ENCODE measurements around the gene NEUROD2. TPM values are rescaled to one million over a fixed set of nuclear protein-coding genes. Genes with fewer than 3 reads are reported as not detected.
A peak's percentile ranks its signal among the peaks of the same experiment; 100 is the strongest.

Gene NEUROD2
- total and polyA plus RNA-seq, 2 of the 13 experiments (the other 11 are each of a cell fraction or from before 2014, with no cell fraction given), result not detected

DNA sequence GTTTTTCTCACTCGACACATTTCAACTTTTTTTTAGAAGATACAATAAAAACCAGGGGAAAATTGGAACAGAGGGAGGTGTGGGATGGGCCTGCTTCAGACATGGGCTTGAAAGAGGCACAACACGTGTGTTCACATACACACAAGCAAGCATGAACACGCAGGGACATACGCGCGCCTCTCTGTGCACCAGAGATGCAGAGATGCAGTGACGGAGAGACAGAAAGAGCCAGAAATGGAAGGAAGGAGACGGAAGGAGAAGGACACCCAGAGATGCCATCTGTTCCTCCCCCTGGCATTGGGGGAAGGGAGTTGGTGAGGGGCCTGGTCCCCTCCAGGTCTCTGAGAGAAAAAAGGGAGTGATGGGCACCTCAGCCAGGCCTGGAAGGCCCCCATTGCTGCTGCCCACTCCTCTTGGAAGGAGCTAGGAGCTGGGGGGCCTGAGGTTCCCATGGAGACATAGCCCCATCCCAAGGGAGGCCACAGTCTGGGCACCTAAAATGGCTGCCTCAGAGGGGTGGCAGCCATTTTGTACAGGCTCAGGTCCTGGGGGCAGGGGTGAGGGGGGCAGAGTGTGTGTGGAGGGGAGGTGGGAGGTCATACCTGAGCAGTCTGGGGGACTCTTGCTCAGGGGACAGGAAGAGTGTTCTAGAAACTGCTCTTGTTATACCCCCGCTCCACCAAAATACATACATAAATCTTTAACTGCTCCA is 3.8 kb upstream of the NEUROD2 start:
- no peak overlapping the region for H3K27ac ChIP-seq (ENCODE audit: extremely low read length, insufficient read depth, low read length)

DNA sequence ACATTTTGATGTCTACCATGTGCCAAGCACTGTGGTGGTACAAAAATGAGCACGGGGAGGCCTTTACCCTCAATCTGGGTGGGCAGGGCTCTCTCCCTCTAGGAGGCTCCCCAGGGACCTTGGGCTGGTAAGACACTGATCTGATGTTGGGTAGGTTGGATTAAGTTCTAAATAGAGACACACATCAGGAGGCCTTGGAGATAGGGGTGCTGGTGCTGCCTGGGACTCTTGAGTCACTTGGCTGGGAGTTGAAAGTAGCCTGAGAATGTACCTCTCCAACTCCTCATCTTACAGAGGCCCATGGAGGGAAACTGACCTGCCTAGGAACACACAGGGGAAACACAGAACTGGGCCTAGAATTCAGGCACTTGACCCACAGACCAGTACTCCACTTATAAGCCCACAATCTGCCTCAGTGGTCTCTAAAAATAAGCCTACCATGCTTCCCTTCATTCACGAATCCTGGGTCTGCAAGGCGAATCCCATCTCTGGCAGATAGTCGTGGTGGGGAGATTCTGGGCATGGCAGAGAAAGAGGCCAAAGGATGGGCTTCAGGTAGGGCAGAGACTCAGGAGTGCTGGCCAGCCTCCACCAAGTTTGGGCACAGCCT is 1.8 kb upstream of the NEUROD2 start:
- BruUV-seq (replicated peaks), result no TSS peak
- Histone ChIP-seq H3K27me3 (ENCODE audit: control insufficient read depth in 1 of 2, insufficient read depth in 2 of 2, low read length in 2 of 2) (peaks cover 14 to 78% of the 10 kb centered on the region in 2 experiments), H3K9me3 (ENCODE audit: low read length) (no peaks in the 10 kb centered on the region), H4K20me1 (ENCODE audit: insufficient read depth, low read length) (no peaks in the 10 kb centered on the region), H3K4me2 (ENCODE audit: low read depth, low read length) (no peak overlapping the region), H3K4me3 (replicated peaks in 1 of 3; ENCODE audit: insufficient read depth in 1 of 3, low read depth in 2 of 3, low read length in 3 of 3) (no peak overlapping the region), H3K79me2 (ENCODE audit: insufficient read depth, low read length) (no peaks in the 10 kb centered on the region), H3K9ac (ENCODE audit: insufficient read depth, low read depth, low read length) (no peak overlapping the region), H2AFZ (ENCODE audit: low read length) (no peak overlapping the region), H3K27ac (ENCODE audit: extremely low read length, insufficient read depth, low read length) (no peak overlapping the region), H3K4me1 (ENCODE audit: insufficient read depth, low read length) (no peaks in the 10 kb centered on the region), H3K36me3 (replicated peaks in 1 of 2; ENCODE audit: control insufficient read depth in 1 of 2, insufficient read depth in 2 of 2, low read length in 2 of 2) (no peaks in the 10 kb centered on the region)
- in situ Hi-C loops (cut with HindIII; ENCODE audit: extremely low pct_ligation_motif_present, low pct_unique_long_range_greater_than_20kb) (no loop called here), intact Hi-C loops (cut with micrococcal nuclease; ENCODE audit: unreplicated experiment) (no loop called here)
- ATAC-seq (no peak), DNase-seq (ENCODE audit: low spot score) (no peak), FAIRE-seq (no peak)
- no peak for TF ChIP-seq ZZZ3 (CRISPR knock-in tag; IDR thresholded peaks at IDR 0.05; ENCODE audit: borderline replicate concordance)
- TF ChIP-seq, protein P1, sequence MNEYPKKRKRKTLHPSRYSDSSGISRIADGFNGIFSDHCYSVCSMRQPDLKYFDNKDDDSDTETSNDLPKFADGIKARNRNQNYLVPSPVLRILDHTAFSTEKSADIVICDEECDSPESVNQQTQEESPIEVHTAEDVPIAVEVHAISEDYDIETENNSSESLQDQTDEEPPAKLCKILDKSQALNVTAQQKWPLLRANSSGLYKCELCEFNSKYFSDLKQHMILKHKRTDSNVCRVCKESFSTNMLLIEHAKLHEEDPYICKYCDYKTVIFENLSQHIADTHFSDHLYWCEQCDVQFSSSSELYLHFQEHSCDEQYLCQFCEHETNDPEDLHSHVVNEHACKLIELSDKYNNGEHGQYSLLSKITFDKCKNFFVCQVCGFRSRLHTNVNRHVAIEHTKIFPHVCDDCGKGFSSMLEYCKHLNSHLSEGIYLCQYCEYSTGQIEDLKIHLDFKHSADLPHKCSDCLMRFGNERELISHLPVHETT (CRISPR knock-in tag; conservative IDR thresholded peaks at IDR 0.05), result no peak
- TF ChIP-seq ZNF564 (CRISPR knock-in tag; IDR thresholded peaks at IDR 0.05), result no peak
- TF ChIP-seq, protein P2, sequence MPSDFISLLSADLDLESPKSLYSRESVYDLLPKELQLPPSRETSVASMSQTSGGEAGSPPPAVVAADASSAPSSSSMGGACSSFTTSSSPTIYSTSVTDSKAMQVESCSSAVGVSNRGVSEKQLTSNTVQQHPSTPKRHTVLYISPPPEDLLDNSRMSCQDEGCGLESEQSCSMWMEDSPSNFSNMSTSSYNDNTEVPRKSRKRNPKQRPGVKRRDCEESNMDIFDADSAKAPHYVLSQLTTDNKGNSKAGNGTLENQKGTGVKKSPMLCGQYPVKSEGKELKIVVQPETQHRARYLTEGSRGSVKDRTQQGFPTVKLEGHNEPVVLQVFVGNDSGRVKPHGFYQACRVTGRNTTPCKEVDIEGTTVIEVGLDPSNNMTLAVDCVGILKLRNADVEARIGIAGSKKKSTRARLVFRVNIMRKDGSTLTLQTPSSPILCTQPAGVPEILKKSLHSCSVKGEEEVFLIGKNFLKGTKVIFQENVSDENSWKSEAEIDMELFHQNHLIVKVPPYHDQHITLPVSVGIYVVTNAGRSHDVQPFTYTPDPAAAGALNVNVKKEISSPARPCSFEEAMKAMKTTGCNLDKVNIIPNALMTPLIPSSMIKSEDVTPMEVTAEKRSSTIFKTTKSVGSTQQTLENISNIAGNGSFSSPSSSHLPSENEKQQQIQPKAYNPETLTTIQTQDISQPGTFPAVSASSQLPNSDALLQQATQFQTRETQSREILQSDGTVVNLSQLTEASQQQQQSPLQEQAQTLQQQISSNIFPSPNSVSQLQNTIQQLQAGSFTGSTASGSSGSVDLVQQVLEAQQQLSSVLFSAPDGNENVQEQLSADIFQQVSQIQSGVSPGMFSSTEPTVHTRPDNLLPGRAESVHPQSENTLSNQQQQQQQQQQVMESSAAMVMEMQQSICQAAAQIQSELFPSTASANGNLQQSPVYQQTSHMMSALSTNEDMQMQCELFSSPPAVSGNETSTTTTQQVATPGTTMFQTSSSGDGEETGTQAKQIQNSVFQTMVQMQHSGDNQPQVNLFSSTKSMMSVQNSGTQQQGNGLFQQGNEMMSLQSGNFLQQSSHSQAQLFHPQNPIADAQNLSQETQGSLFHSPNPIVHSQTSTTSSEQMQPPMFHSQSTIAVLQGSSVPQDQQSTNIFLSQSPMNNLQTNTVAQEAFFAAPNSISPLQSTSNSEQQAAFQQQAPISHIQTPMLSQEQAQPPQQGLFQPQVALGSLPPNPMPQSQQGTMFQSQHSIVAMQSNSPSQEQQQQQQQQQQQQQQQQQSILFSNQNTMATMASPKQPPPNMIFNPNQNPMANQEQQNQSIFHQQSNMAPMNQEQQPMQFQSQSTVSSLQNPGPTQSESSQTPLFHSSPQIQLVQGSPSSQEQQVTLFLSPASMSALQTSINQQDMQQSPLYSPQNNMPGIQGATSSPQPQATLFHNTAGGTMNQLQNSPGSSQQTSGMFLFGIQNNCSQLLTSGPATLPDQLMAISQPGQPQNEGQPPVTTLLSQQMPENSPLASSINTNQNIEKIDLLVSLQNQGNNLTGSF (CRISPR knock-in tag; IDR thresholded peaks at IDR 0.05), result no peak
- TF ChIP-seq ZC3H4 (CRISPR knock-in tag; IDR thresholded peaks at IDR 0.05; ENCODE audit: borderline replicate concordance), result no peak
- TF ChIP-seq ERF (CRISPR knock-in tag; IDR thresholded peaks at IDR 0.05), result no peak
- TF ChIP-seq KAT7 (CRISPR knock-in tag; IDR thresholded peaks at IDR 0.05; ENCODE audit: borderline replicate concordance), result no peak
- no peak for TF ChIP-seq KMT2B (CRISPR knock-in tag; IDR thresholded peaks at IDR 0.05)
- CTCF ChIA-PET (ENCODE audit: low intra/inter-chr PET ratio, low total read pairs), result no interaction called here
- POLR2A ChIA-PET, result no interaction called here
- WGBS (ENCODE audit: low lambda C conversion rate), result 14% methylated on average over 4 of the region's 4 CpGs

More for the DNA sequence above, 3.8 kb upstream of the NEUROD2 start:
- Histone ChIP-seq H3K27me3 (ENCODE audit: control insufficient read depth in 1 of 2, insufficient read depth in 2 of 2, low read length in 2 of 2) (peaks cover 8 to 71% of the 10 kb centered on the region in 2 experiments), H3K9ac (ENCODE audit: insufficient read depth, low read depth, low read length) (no peak overlapping the region), H3K4me2 (ENCODE audit: low read depth, low read length) (no peak overlapping the region), H3K36me3 (replicated peaks in 1 of 2; ENCODE audit: control insufficient read depth in 1 of 2, insufficient read depth in 2 of 2, low read length in 2 of 2) (no peaks in the 10 kb centered on the region), H3K4me3 (replicated peaks in 1 of 3; ENCODE audit: insufficient read depth in 1 of 3, low read depth in 2 of 3, low read length in 3 of 3) (no peak overlapping the region), H2AFZ (ENCODE audit: low read length) (no peak overlapping the region), H3K4me1 (ENCODE audit: insufficient read depth, low read length) (no peaks in the 10 kb centered on the region), H3K79me2 (ENCODE audit: insufficient read depth, low read length) (no peaks in the 10 kb centered on the region), H4K20me1 (ENCODE audit: insufficient read depth, low read length) (no peaks in the 10 kb centered on the region), H3K9me3 (ENCODE audit: low read length) (no peaks in the 10 kb centered on the region)
- FAIRE-seq (no peak), ATAC-seq (no peak), DNase-seq (ENCODE audit: low spot score) (no peak)
- BruUV-seq (replicated peaks), result no TSS peak
- ChIA-PET CTCF (ENCODE audit: low intra/inter-chr PET ratio, low total read pairs) (no interaction called here), POLR2A (no interaction called here)
- 62% methylated on average over 9 of the region's 9 CpGs for WGBS (ENCODE audit: low lambda C conversion rate)
- in situ Hi-C loops (cut with HindIII; ENCODE audit: extremely low pct_ligation_motif_present, low pct_unique_long_range_greater_than_20kb) (no loop called here), intact Hi-C loops (cut with micrococcal nuclease; ENCODE audit: unreplicated experiment) (no loop called here)
- TF ChIP-seq MBNL3 (CRISPR knock-in tag; conservative IDR thresholded peaks at IDR 0.05) (no peak), YY1 (IDR thresholded peaks at IDR 0.05; ENCODE audit: insufficient read depth, insufficient replicate concordance, low read depth, low read length) (peak; percentile 58)

Data from HepG2 (cell line).